Inflammatory macrophage treated with lipopolysaccharide for 1 hour (primary cell): Measurements from ENCODE around the gene ENTR1.
A peak's percentile ranks its signal among the peaks of the same experiment; 100 is the strongest.

Experiments used
- DNase-seq, 2 donors: peaks; one replicate each; pipeline ENCODE4 v3.0.0-alpha.2; 2020 to 2022

The ENTR1 gene, protein sequence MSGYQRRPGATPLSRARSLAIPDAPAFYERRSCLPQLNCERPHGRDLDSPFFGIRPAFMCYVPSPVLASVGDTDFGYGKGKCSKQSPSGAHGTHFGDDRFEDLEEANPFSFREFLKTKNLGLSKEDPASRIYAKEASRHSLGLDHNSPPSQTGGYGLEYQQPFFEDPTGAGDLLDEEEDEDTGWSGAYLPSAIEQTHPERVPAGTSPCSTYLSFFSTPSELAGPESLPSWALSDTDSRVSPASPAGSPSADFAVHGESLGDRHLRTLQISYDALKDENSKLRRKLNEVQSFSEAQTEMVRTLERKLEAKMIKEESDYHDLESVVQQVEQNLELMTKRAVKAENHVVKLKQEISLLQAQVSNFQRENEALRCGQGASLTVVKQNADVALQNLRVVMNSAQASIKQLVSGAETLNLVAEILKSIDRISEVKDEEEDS

DNA sequence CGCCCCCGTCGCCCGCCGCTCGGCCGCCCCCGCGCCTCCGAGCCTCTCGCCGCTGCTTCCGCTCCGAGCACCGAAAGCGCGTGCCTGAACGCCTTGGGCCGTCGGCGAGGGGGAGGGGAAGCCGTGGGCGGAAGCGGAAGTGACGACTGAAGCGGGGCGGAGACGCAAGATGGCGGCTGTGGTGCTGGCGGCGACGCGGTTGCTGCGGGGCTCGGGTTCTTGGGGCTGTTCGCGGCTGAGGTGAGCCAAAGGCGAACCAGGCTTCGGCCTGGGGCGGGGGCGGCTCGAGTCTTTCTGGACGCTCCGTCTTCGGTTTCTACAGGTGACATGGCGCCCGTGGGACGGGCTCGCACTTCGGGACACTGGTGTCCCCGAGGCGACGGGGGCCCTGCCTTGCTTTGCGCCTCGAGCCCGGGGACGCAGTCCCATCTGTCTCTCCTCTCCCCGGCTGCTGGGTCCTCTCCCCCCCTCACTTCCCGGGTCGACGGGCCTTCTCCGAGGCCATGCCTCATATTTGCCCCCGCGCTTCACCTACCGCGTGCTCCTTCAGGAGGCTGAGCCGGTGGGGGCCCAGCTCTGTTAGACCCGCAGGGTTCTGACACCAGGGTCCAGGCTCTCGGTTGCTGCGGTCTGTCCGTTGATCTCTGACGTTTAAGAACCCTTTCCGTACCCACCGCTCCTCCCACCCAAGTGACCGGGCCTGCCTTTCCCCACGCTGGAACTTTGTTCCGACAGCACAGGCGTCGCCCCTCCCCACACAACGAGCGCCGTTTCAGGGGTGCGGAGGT lies at the start of gene ENTR1, which contains the start of gene PMPCA:
ENTR1 (minus strand) TSS at position 115 of the 788 bp plus-strand sequence. CDS start 217 bp downstream, outside the sequence.
PMPCA (plus strand) TSS at position 159 of the 788 bp plus-strand sequence; CDS start at position 170, 11 bp downstream.
- peak; percentile 85 to 99 for DNase-seq

DNA sequence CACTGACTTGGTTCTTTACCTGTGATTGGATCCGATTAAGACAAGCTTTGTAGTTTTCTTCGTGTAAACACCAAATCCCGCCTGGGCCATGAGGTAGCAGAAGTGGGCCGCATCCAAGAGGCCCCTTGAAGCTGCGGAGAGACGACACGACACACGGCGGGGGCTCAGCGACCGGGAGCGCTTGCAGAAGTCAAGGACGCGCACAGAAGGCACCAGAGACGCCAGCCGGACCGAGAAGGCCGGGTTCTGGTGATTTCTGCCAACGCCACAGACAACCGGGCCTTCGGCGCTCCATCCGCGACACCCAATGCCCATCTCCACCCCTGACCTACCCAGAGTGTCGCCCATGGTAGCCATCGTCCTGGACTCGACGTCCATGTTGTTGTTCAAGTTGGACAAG lies 49.0 kb upstream of the ENTR1 start:
- no peak for DNase-seq

DNA sequence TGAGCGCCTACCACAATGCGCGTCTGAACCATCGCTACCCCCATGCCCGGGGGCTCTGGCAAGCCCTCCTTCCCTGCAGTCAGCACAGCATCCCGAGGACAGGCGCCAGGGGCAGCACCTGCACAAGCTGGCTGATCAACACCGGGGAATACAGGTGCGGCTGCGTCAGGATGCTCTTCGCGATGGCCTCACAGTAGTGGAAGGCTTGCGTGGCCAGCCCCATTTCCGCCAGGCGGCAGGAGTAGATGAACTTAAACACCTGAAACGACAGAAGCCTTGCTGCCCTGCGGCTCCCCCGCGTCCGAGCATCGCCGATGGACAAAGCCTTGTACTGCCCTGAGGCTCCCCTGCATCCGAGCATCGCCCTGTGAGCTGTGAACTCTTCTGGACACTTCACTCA lies 46.9 kb upstream of the ENTR1 start:
- DNase-seq = no peak

DNA sequence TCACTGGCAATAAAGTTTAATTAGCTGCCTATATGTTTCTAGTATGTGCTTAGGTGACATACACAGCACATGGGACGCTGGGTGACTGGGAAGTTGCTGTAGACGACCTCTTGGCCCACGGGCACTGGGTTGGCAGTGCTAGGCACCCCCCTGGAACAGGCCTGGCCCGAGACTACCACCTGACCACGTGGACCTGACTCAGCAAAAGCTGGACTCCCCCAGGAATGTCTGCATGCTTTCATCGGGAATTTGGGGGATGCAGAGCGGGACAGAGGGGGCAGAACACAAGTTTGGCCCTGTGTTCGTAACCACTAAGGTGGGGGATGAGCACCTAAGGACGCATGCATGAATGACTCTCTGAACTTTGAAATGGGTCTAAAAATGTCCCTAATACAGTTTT lies 45.8 kb upstream of the ENTR1 start:
- DNase-seq = no peak

DNA sequence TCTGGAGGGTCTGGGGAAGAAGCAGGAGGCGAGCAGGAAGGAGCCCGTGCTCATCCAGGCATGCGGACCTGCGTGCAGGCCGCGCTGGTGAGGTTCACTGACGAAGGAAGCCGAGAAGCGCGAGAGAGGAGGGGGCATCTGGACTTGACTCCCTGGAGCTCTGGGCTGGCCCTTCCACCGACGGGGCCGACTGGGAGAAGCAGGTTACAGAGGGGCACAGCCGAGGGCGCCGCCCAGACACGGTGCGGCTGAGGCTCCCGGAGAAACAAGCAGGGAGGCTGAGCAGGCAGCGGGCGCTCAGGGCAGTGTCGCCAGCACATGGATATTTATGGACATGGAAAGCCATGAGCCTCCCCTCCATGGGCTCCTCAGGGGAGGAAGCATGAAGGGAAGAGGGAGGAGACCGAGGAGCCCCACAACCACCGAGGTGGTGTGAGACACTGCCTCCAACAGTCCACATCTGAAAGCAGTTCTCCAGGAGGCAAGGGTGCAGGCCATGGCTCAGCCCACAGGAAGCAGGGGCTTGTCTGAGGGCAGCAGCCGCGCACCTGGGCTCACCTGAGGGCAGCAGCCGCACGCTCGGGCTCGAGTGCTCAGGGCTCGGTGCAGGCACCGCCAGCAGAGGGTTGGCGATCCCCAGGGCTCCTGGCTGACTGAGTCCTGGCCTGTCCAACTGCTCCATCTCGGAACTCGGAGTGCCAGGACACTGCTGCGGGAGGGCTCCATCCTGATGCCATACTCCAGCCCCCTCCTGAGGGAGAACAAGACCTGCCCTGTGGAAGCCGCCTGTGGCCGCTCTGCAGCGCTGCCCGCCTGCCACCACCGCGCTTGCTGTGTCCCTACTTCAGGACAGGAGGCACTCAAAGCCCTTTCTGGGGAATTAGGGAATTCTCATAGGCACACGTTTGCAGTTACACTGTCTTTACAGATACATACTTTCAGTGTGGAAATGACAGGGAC lies 44.9 kb upstream of the ENTR1 start:
- no peak for DNase-seq

DNA sequence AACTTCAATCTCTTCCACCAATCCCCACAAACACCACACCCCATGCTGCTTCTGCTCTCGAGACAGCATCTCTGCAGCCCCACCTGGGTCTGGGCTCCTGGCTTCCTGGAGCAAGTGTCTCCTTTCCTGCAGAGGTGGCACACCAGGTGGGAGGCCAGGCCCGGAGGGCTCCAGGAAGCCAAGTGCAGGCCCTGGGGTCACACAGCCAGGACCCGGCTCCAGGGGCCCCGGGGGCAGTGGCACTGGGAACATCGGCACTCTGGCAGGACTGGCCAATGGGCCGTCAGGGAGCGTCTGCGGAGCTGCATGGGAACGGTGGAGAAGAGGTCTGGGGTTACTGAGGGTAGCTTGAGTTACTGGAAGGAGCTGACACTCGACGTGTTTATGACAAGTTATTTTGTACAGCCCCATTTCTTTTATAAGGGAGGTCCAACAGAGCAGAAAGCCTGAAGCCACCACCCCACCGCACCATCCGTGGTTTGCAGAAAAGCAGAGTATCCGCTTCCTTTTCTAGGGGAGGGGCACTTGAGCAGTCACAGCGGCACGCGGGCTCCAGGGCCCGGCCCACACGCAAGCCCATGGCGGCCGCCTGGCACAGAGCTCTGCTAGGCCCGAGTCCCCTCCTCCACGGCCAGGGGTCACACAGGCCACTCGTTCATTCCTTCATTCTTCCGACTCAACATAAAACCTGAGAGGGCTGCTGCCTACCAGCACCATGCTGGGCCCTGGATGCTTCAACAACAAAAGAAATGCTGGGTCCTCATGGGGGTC lies 43.8 kb upstream of the ENTR1 start:
- DNase-seq = no peak

DNA sequence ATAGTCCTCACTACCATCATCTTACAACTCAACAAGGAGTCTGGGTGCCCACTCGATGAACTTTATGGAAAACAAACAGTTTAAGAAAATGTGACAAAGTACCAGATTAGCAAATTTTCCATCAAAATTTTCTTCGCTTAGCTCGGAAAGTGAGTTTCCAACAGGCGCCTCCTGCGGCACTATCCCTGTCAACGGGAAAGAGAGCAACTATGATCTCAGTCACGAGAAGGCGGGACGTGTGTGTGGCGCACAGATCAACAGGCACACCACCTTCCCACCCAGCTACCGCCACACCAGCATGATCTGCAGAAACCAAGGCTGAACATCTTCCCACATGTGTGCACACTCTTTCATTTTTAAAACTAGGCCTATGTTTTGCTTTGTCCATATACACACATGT lies 42.9 kb upstream of the ENTR1 start:
- DNase-seq = no peak

DNA sequence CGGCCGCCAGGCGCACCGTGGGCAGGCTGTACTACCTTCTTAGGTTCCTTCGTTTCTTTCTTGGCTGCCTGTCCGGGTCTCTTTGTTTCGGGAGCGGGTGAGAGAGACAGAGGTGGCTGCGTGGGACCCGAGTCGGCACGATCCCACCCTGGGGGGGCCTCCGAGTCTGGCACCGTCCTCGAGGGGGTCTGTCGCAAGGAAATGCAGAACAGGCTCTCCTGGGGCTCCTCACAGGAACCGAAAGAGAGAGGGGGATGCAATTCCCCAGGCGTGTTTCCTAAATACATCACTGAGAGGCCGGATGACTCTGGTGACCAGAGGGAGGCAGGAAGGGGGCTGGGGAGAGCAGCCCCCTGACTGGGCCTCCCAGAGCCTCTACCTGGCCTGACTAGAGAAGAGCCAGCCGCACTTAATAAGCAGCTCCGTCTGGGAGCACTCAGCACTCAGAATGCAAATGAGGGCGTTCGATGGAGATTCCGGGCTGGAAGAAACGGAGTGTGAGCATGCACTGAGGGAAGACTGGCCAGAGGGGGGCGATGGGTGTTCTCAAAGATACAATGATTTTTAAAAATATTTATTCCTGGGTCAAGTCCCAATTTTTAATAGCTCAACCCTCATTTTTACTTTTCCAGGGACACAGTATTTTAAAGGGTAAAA lies 40.9 kb upstream of the ENTR1 start:
- no peak for DNase-seq

DNA sequence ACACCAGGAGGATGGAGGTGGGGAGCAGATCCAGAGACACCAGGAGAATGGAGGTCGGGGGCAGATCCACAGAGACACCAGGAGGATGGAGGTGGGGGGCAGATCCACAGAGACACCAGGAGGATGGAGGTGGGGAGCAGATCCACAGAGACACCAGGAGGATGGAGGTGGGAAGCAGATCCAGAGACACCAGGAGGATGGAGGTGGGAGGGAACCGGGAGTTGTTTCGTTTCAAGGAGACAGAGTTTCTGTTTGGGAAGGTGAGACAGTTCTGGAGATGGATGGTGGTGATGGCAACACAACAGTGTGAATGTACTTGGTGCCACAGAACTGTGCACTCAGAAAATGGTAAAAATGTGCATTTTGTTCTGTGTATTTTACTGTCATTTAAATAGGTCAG lies 38.2 kb upstream of the ENTR1 start:
- no peak for DNase-seq

DNA sequence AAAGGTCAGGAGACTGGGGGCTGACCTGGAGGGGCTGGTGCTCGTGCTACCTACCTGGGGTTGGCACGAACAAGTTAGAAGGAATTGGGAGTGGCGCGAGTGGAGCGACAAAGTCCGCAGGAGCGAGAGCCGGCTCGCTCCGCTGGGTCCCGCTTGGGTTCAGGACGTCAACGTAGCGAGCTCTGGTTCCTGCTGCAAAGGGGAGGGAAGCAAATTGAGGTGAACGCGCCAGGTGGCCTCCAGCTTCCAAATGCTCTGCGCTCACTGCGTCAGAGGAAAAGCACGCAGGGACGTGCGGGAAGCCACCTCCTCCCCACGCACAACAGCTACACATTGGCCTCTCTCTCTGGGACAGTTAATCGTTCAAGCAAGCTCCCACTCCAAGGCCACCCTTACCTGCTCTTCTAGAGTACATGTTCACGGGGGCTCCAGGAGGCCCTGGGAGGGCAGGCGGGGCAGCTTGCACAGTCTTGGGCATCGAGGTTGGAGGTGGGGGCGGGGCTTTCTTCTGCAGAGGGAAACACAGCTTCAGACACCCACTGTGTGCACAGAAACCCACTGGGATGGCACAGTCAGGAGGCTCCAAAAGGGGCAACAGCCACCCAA lies 36.9 kb upstream of the ENTR1 start:
- DNase-seq = no peak

DNA sequence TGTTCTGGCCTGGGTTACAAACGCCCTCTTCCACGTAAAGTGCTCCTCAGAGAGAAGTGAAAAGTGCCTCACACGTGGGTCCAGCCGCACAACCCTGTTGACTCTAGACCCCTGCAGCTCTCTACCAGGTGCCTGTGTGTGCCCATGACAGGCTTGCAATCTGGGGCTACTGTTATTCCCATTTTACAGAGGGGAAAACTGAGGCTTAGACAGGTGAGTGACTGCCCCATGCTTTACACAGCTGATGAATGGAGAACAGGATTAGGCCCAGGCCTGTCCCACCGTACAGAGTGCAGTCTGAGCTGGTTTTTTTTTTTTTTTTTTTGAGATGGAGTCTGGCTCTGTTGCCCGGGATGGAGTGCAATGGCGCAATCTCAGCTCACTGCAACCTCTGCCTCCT lies 35.4 kb upstream of the ENTR1 start:
- no peak for DNase-seq

DNA sequence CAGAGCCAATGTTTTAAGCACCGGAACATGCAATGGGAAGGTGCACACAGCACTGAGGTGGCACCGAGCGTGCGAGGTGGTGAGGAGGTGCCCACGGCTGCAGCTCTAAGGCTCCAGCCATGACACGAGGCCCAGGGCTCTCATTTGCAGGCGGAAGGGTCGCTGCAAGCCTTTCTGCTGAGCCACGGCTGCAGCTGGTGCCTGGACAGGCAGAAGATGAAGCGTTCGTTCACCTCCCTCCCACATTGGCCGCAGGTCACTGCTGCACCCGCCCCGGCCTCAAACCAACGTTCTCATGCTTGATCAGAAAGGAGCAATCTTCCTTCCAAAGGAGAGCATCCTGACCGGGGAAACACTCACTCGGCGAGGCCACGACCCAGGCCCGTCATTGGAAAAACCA lies 33.7 kb upstream of the ENTR1 start:
- no peak for DNase-seq

DNA sequence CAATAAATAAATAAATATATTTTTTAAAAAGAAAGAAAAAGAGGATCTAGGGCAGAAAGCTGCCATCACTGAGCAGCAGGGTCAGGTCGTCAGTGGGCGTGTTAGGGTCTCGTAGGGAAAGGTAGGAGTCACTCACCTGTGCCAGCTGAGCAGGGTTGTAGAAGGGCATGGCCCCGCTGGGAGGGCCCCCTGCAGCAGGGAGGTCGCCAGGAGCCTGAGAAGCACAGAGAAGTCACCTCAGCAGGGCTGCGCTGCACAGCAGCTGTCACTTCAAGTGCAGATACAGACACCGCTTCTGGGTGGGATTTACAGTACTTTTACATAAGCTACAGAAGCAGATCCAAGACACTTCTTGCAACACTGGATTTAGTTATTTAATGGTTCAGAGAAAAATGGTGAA lies 33.3 kb upstream of the ENTR1 start:
- DNase-seq = no peak

DNA sequence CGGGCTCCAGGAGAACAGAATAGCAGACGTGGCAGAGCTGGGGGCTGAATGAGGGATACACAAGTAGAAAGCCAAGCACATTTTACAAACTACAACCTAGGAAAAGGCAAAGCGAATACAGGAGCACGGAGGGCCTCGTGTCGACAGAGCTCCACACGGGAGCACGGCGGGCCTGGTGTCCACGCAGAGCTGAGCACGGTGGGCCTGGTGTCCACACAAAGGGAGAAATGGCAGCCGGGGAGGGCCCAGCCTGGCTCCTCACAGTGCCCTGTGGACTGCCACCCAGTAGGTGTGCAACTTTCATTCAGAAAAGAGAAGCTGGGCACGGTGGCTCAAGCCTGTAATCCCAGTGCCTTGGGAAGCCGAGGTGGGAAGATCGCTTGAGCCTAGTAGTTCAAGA lies 32.7 kb upstream of the ENTR1 start:
- no peak for DNase-seq

DNA sequence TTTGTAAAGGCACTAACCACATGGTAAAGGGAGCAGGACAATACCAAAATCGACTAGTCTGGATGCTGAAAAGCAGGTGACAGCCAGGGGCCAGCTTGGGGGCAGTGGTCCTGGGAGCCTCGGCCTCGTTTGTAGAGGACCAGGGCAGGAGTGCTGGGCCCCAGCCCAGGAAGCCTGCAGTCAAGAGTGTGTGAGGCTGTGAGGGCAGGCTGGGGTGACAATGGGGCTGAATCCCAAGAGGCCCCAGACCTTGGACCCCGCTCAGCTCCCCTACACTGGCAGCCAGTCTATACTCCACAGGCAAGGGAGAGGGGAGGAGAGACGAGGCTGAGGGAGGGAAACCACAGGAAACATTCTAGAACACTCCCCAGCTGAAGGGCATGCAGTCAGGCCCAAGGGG lies 31.9 kb upstream of the ENTR1 start:
- no peak for DNase-seq

DNA sequence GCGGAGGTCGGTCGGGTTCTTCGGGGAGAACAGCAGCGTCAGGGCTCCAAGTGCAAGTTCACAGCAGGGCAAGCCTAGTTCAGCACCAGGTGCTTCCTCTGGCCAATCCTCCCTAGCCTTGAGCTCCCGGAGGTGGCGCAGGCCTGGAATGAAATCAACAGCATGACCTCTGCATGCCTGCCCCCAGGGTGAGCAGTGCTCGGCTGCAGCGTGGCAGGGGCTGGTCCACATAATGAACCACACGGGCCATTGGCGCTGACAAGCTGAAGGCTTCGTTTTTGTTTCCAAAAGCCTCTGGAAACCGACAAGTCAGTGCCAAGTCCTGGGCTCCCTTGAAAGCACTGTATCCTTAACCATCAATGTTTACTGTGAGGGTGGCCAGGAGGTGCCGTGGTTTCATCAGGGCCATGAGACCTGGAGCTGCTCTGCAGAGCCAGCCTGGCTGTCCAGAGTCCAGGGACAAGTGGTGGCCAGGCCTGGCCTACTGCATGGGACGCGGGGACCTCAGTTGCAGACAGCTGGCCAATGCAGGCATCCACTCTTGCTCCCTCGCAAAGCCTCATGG lies 31.3 kb upstream of the ENTR1 start:
- DNase-seq = no peak

DNA sequence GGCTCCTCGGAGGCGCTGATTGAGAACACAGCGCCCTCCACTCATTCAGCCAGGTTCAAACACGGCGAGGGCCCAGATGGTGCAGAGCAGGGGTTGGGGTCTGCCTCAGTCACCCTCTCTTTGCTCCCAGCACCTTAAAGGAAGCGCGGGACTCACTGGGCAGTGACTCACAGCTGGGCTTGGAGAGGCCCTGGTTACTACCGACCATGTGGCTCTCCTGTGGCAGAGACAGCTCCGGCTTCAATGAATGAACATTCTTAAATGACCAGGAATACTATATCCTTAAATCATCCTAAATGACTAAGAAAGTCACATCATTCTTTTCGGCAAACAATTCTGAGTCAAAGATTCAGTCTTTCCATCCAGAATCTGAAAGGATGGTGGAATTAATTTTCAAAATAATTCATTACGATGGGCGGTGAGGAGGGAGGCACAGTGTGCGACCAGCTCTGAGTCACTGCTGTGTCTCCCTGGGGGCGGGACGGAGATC lies 30.8 kb upstream of the ENTR1 start:
- DNase-seq = no peak

DNA sequence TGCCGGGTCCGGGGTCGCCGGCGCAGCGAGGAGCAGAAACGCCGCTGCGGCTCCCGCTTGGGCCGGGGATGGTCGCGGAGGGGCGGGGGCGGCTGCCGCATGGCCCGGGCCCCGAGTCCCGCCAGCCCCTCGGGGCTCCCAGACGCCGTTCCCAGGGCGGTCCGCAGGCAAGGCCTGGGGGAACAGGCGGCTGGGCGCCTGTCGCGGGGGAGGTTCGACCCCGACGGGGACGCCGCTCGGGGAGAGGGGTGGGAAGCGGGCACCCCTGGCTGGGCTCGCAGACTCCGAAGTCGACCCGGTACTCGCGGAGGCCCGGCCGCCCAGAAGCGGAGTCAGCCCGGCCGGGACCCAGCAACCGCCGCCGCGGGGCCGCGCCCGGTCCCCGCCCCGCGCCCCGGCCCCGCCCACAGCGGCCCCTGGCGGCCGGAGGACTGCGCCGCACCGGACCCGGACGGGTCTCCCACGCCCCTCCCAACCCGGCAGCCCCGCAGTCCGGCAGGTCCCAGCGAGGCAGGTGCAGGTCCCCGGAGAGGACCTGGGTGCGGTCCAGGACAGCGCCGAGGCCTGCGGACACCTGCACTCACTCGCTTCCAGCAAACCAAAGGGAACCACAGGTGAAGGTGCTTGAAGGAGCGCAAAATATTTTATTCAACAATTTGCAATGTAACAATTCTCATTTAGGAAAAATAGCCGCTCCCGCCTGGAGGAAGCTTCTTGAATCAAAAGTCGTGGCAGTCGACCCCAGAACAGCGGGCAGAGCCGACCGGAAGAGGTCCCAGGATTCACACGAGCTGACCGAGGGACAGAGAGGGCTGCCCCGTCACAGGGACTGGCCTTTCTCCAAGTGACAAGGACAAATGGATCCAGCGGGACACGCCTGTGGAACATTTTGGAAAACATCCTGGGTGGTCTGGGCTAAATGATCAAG lies 29.3 kb upstream of the ENTR1 start, which contains the start of gene INPP5E:
INPP5E (minus strand) TSS at position 365 of the 928 bp plus-strand sequence. CDS start 426 bp downstream, outside the sequence.
- DNase-seq = peak; percentile 37 to 84
